HepG2 (cell line): ENCODE measurements around the gene ZPR1. TPM values are rescaled to one million over a fixed set of nuclear protein-coding genes. Genes with fewer than 3 reads are reported as not detected.
A peak's percentile ranks its signal among the peaks of the same experiment; 100 is the strongest.

Experiments
- BRF2 ChIP-seq: sonication (generic); formaldehyde crosslinking; IDR thresholded peaks from 2 replicates; pipeline ENCODE4 v1.8.1; 2022; ENCODE audit warnings: mild to moderate bottlenecking, missing genetic modification reagents
- ETV6 ChIP-seq: sonication (generic); formaldehyde crosslinking; conservative IDR thresholded peaks from 2 replicates; pipeline ENCODE4 v1.4.0; 2020; ENCODE audit warnings: missing genetic modification reagents
- GPBP1L1 ChIP-seq: sonication (generic); formaldehyde crosslinking; IDR thresholded peaks from 2 replicates; pipeline ENCODE4 v1.5.0; 2020; ENCODE audit warnings: mild to moderate bottlenecking, missing genetic modification reagents
- GTF2F1 ChIP-seq: fragments of 150-350 bp; IDR thresholded peaks from 2 replicates; pipeline ENCODE4 v1.6.1; 2014; ENCODE audit warnings: low read length
- JARID2 ChIP-seq: sonication (generic); formaldehyde crosslinking; IDR thresholded peaks from 2 replicates; pipeline ENCODE4 v1.8.1; 2023; ENCODE audit warnings: missing genetic modification reagents, inconsistent platforms; ENCODE audit not compliant: insufficient replicate concordance
- MXD4 ChIP-seq: IDR thresholded peaks from 2 replicates; pipeline ENCODE4 v1.6.1; 2016; ENCODE audit warnings: mild to moderate bottlenecking, missing biosample characterization, missing genetic modification reagents
- NKX3-1 ChIP-seq: sonication (generic); formaldehyde crosslinking; IDR thresholded peaks from 2 replicates; pipeline ENCODE4 v1.5.0; 2020; ENCODE audit warnings: missing genetic modification reagents
- RAD21 ChIP-seq: fragments of 450-650 bp; formaldehyde crosslinking; IDR thresholded peaks from 2 replicates; pipeline ENCODE4 v1.5.0; 2020; ENCODE audit warnings: mild to moderate bottlenecking
- SP4 ChIP-seq: sonication (generic); formaldehyde crosslinking; IDR thresholded peaks from 2 replicates; pipeline ENCODE4 v1.8.1; 2023; ENCODE audit warnings: mild to moderate bottlenecking, missing genetic modification reagents
- SSRP1 ChIP-seq: IDR thresholded peaks from 2 replicates; pipeline ENCODE4 v1.6.1; 2016; ENCODE audit warnings: control low read depth
- TMF1 ChIP-seq: sonication (generic); formaldehyde crosslinking; IDR thresholded peaks from 2 replicates; pipeline ENCODE4 v1.8.1; 2022; ENCODE audit warnings: low read depth, missing genetic modification reagents
- UBTF ChIP-seq: sonication (generic); formaldehyde crosslinking; IDR thresholded peaks from 2 replicates; pipeline ENCODE4 v1.4.0; 2020; ENCODE audit warnings: mild to moderate bottlenecking, missing genetic modification reagents
- ZFX ChIP-seq: sonication (generic); formaldehyde crosslinking; IDR thresholded peaks from 2 replicates; pipeline ENCODE4 v1.4.0; 2020; ENCODE audit warnings: mild to moderate bottlenecking, low read depth, missing genetic modification reagents, moderate library complexity
- ZKSCAN1 ChIP-seq: fragments of 150-350 bp; IDR thresholded peaks from 2 replicates; pipeline ENCODE4 v1.6.1; 2014; ENCODE audit warnings: low read length
- ZNF101 ChIP-seq: sonication (generic); formaldehyde crosslinking; IDR thresholded peaks from 2 replicates; pipeline ENCODE4 v1.4.0; 2020; ENCODE audit warnings: mild to moderate bottlenecking, low read depth, missing genetic modification reagents, borderline replicate concordance
- ZNF232 ChIP-seq: sonication (generic); formaldehyde crosslinking; IDR thresholded peaks from 2 replicates; pipeline ENCODE4 v1.4.0; 2020; ENCODE audit warnings: missing genetic modification reagents, borderline replicate concordance
- ZNF382 ChIP-seq: sonication (generic); formaldehyde crosslinking; IDR thresholded peaks from 2 replicates; pipeline ENCODE4 v1.5.0; 2020; ENCODE audit warnings: missing genetic modification reagents, mild to moderate bottlenecking, borderline replicate concordance
- ZNF503 ChIP-seq: sonication (generic); formaldehyde crosslinking; IDR thresholded peaks from 2 replicates; pipeline ENCODE4 v1.4.0; 2020; ENCODE audit warnings: missing genetic modification reagents
- polyA plus RNA-seq, 8 experiments: library from polyadenylated mRNA; depleted of rRNA in 3 of 8; stranded (reverse) in 7 of 8; unstranded in 1 of 8; fragments of >200 nt; fragmentation: Illumina TruSeq in 4 of 8; extraction: Trizol in 4 of 8; gene quantifications; 2 replicates each; pipeline versions ENCODE4 v1.2.1 to v1.2.3, GENCODE V29; 2011 to 2016; ENCODE audit warnings: low read depth in 4 of 8, missing spikeins in 1 of 8, mixed read lengths in 1 of 8; ENCODE audit not compliant: insufficient read depth in 1 of 8
- total RNA-seq, 5 experiments: library from RNA; depleted of rRNA; stranded (reverse); fragments of >200 nt; fragmentation: Illumina TruSeq; extraction: Trizol; gene quantifications; 2 replicates each; pipeline ENCODE4 v1.2.3, GENCODE V29; 2016; ENCODE audit warnings: low read depth in 1 of 5
- TF ChIP-seq, protein P1 (sequence below): IDR thresholded peaks from 2 replicates; pipeline ENCODE4 v1.6.1; 2012; ENCODE audit warnings: inconsistent platforms
- TF ChIP-seq, protein P2 (sequence below): sonication (generic); formaldehyde crosslinking; IDR thresholded peaks from 2 replicates; pipeline ENCODE4 v1.4.0; 2020; ENCODE audit warnings: missing genetic modification reagents

ZPR1 gene
- total and polyA plus RNA-seq, 2 of the 13 experiments (the other 11 are each of a cell fraction or from before 2014, with no cell fraction given), result 40.0 to 79.3 TPM

DNA sequence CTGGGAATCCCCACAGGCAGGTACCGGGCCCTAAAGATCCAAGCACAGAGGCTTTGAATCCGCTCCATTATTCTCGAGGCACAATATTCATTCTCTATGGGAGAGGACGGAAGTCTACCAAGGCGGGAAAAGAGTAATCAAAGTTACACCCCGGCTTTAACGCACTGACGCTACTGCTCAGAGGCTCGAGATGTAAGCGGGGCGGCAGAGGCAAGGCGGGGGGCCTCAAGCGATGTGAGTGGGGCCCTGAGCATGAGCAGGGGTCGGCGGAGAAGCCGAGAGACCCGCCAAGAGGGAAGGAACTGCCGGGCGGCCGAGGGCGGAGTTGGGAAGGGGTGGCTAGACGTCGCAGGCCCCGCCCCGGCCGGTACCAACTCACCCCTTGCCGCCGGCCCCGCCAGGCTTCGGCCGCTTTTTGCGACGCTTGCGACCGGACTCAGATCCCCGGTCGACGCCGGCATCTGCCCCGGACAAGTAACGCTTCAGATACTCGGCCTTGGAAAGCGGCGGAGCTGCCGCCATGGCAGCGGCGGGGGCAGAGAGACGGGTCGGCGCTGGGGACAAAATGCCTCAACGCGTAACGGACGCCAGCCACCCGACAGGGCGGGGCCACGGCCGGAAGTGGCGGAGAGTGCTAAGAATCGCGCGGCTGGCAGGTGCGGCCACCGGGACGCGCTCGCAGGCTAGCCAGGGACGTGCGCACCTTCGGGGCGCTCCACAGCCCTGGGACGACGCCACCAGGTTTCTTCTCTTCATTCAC is 15.2 kb downstream of the ZPR1 start, which contains the start of gene BUD13 (continued):
- TF ChIP-seq, protein P1, sequence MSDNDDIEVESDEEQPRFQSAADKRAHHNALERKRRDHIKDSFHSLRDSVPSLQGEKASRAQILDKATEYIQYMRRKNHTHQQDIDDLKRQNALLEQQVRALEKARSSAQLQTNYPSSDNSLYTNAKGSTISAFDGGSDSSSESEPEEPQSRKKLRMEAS, result peak; percentile 90
- TF ChIP-seq ETV6 (CRISPR knock-in tag) (0 out of 2 replicates have a peak, but pooled peaks have one; percentile 42), RAD21 (CRISPR knock-in tag) (peak; percentile 43), UBTF (CRISPR knock-in tag) (peak; percentile 88), ZNF232 (peak; percentile 88; the same call in 1 of the 2 replicates), SSRP1 (no peak), GPBP1L1 (CRISPR knock-in tag) (no peak), SP4 (CRISPR knock-in tag) (peak; percentile 88), ZNF382 (CRISPR knock-in tag) (no peak), ZFX (peak; percentile 95), BRF2 (no peak; the same call in 1 of the 2 replicates), GTF2F1 (0 out of 2 replicates have a peak, but pooled peaks have one; percentile 30), TMF1 (peak; percentile 95), ZNF503 (peak; percentile 79), NKX3-1 (CRISPR knock-in tag) (no peak; the same call in 1 of the 2 replicates), MXD4 (CRISPR knock-in tag) (peak; percentile 92), ZKSCAN1 (no peak), JARID2 (CRISPR knock-in tag) (no peak), ZNF101 (CRISPR knock-in tag) (no peak)
- TF ChIP-seq, protein P2, sequence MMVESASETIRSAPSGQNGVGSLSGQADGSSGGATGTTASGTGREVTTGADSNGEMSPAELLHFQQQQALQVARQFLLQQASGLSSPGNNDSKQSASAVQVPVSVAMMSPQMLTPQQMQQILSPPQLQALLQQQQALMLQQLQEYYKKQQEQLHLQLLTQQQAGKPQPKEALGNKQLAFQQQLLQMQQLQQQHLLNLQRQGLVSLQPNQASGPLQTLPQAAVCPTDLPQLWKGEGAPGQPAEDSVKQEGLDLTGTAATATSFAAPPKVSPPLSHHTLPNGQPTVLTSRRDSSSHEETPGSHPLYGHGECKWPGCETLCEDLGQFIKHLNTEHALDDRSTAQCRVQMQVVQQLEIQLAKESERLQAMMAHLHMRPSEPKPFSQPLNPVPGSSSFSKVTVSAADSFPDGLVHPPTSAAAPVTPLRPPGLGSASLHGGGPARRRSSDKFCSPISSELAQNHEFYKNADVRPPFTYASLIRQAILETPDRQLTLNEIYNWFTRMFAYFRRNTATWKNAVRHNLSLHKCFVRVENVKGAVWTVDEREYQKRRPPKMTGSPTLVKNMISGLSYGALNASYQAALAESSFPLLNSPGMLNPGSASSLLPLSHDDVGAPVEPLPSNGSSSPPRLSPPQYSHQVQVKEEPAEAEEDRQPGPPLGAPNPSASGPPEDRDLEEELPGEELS, result peak; percentile 44; the same call in 1 of the 2 replicates
